HG03432 (cell line): Measurements from ENCODE around the gene HDLBP.

Experiments used
- ATAC-seq: cut with Tn5 transposase; IDR thresholded peaks from one replicate; pipeline ENCODE4 v1.9.1; 2021; ENCODE audit warnings: mild to moderate bottlenecking, moderate library complexity; ENCODE audit not compliant: unreplicated experiment

HDLBP gene

GRCh38 chr2:241182531-241183133 is 132.8 kb downstream of the HDLBP start:
- no peak for ATAC-seq

DNA sequence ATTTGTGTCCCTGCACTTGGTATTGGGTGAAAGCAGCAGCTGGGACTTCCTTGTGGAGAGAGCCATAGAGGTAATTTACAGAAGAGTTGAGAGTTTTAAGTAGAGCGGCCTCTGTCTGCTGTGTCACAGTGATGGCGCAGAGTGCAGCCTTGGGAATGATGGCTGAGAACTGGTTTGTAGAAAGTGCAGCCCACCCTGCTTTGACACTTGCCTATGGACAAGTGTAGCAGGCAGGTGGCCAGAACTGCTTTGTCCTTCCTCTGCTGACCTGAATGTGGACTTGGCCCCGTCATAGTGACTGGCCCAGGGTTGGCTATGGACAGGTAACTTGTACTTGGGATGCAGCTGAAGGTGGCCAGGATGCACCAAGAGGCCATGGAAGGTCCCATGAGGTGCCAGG is 133.3 kb downstream of the HDLBP start:
- ATAC-seq, result no peak

GRCh38 chr2:241180495-241180894 is 135.0 kb downstream of the HDLBP start:
- ATAC-seq, result no peak

GRCh38 chr2:241179899-241180298 is 135.6 kb downstream of the HDLBP start:
- no peak for ATAC-seq

- no peak for ATAC-seq
Observed at GRCh38 chr2:241178961-241179360, 136.5 kb downstream of the HDLBP start.

DNA sequence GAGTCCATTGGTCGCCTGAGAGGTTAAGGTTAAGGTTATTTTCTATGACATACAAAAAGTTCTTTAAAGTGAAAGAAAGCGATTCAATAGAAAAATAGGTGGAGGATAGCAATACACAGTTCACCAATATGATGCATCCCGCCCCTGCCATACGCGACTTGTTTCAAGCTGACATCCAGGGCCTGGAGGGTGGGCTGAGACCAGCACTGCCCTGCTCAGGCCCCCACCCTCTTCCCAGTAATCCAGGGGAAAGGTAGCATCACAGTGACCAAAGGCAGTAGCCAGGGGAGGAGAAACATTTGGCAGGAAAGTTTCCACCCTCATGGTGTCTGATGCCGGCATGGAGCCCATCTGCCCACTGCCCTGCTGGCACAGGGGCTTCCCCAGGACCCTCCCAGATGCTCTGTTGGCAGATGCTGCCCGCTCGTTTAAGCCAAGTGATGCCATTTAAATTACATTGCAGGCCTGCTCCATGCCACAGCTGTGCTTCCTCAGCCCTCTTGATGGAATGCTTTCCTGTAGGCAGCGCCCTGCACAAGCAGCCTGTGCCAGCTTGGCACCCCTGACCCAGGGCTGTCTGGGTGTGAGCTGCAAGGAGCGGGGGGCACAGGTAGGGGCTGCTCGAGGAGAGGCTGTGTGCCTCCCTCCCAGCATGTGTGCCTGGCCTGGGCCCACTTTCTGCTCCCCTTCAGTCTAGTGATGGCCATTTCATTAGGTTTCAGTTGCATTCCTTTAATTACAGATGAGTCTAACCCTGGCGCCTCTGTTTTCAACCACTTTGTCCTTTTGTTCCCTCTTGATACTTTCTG is 137.7 kb downstream of the HDLBP start:
- ATAC-seq, result no peak
